WTC11 (cell line): ENCODE data around the gene LONP2. TPM values are rescaled to one million over a fixed set of nuclear protein-coding genes. Genes with fewer than 3 reads are reported as not detected.

Experiments
- ATAC-seq: fragments of 200-7000 bp; cut with Tn5 transposase; 2 replicates; pipeline ENCODE4 v1.10.0; 2021; ENCODE audit warnings: mild to moderate bottlenecking, moderate library complexity
- CTCF ChIA-PET: fragments of 300-600 bp; sonication (Branson Sonifier 250); formaldehyde crosslinking; loops from one replicate; lab custom pipeline; 2021; ENCODE audit warnings: antibody characterized with exemption; lab: Charles Lee
- POLR2A ChIA-PET: fragments of 350-600 bp; sonication (Branson Sonifier 250); formaldehyde crosslinking; loops from one replicate; lab custom pipeline; 2021; ENCODE audit warnings: antibody characterized with exemption; lab: Charles Lee
- DNase-seq: peaks from one replicate; pipeline ENCODE4 v3.0.0; 2021; ENCODE audit warnings: low spot score
- H3K27ac Mint-ChIP-seq: 2 replicates; pipeline ENCODE4 v1.8.0; 2021; ENCODE audit warnings: mixed read lengths
- H3K27me3 Mint-ChIP-seq: 2 replicates; pipeline ENCODE4 v1.8.0; 2021; ENCODE audit warnings: low read depth, mild to moderate bottlenecking, moderate library complexity, mixed read lengths
- H3K36me3 Mint-ChIP-seq: 2 replicates; pipeline ENCODE4 v1.8.0; 2021; ENCODE audit warnings: mixed read lengths
- H3K4me1 Mint-ChIP-seq: 2 replicates; pipeline ENCODE4 v1.8.0; 2022; ENCODE audit warnings: mixed read lengths
- H3K4me3 Mint-ChIP-seq: 2 replicates; pipeline ENCODE4 v1.8.0; 2021; ENCODE audit warnings: mild to moderate bottlenecking, moderate library complexity, mixed read lengths
- H3K9me3 Mint-ChIP-seq: 2 replicates; pipeline ENCODE4 v1.8.0; 2021; ENCODE audit warnings: mixed read lengths
- ATF2 ChIP-seq: sonication (generic); formaldehyde crosslinking; IDR thresholded peaks from 2 replicates; pipeline ENCODE4 v1.8.1; 2022; ENCODE audit warnings: low read depth, missing genetic modification reagents, borderline replicate concordance
- CDX4 ChIP-seq: fragments of 250-450 bp; sonication (Bioruptor Pico); IDR thresholded peaks from 2 replicates; pipeline ENCODE4 v1.9.0; 2021; ENCODE audit warnings: moderate library complexity, mild to moderate bottlenecking, inconsistent platforms, borderline replicate concordance
- CTCF ChIP-seq: fragments of 200-600 bp; IDR thresholded peaks from 2 replicates; pipeline ENCODE4 v1.8.0; 2022; ENCODE audit warnings: antibody characterized with exemption
- ESRRA ChIP-seq: sonication (generic); formaldehyde crosslinking; IDR thresholded peaks from 2 replicates; pipeline ENCODE4 v1.8.1; 2022; ENCODE audit warnings: mild to moderate bottlenecking, missing genetic modification reagents, borderline replicate concordance
- FOXJ3 ChIP-seq: sonication (generic); formaldehyde crosslinking; IDR thresholded peaks from 2 replicates; pipeline ENCODE4 v1.9.0; 2021; ENCODE audit warnings: missing genetic modification reagents, mild to moderate bottlenecking, borderline replicate concordance
- FOXK1 ChIP-seq: sonication (generic); formaldehyde crosslinking; IDR thresholded peaks from 2 replicates; pipeline ENCODE4 v1.8.0; 2022; ENCODE audit warnings: mild to moderate bottlenecking, moderate library complexity, missing genetic modification reagents
- GTF2I ChIP-seq: fragments of 250-450 bp; sonication (Bioruptor Pico); conservative IDR thresholded peaks from 2 replicates; pipeline ENCODE4 v1.4.0; 2021; ENCODE audit warnings: mild to moderate bottlenecking
- NFATC4 ChIP-seq: fragments of 250-450 bp; sonication (Bioruptor Pico); IDR thresholded peaks from 2 replicates; pipeline ENCODE4 v1.9.0; 2021; ENCODE audit warnings: mild to moderate bottlenecking
- NFE2L1 ChIP-seq: sonication (generic); formaldehyde crosslinking; IDR thresholded peaks from 2 replicates; pipeline ENCODE4 v1.8.1; 2023; ENCODE audit warnings: missing genetic modification reagents
- PREB ChIP-seq: sonication (generic); formaldehyde crosslinking; IDR thresholded peaks from 2 replicates; pipeline ENCODE4 v1.8.1; 2022; ENCODE audit warnings: mild to moderate bottlenecking, missing genetic modification reagents, moderate library complexity, borderline replicate concordance
- SP1 ChIP-seq: sonication (generic); formaldehyde crosslinking; conservative IDR thresholded peaks from 2 replicates; pipeline ENCODE4 v1.8.1; 2022; ENCODE audit warnings: missing genetic modification reagents
- TCF7 ChIP-seq: sonication (generic); formaldehyde crosslinking; IDR thresholded peaks from 2 replicates; pipeline ENCODE4 v1.8.0; 2022; ENCODE audit warnings: mild to moderate bottlenecking, low read depth, missing genetic modification reagents, moderate library complexity
- TEAD1 ChIP-seq: sonication (generic); formaldehyde crosslinking; IDR thresholded peaks from 2 replicates; pipeline ENCODE4 v1.8.0; 2022; ENCODE audit warnings: mild to moderate bottlenecking, missing genetic modification reagents
- TEAD4 ChIP-seq: sonication (generic); formaldehyde crosslinking; IDR thresholded peaks from 2 replicates; pipeline ENCODE4 v1.8.0; 2022; ENCODE audit warnings: mild to moderate bottlenecking, missing genetic modification reagents
- USF1 ChIP-seq: sonication (generic); formaldehyde crosslinking; IDR thresholded peaks from 2 replicates; pipeline ENCODE4 v1.8.0; 2022; ENCODE audit warnings: mild to moderate bottlenecking, missing genetic modification reagents
- ZBTB43 ChIP-seq: sonication (generic); formaldehyde crosslinking; IDR thresholded peaks from 2 replicates; pipeline ENCODE4 v1.8.1; 2023; ENCODE audit warnings: mild to moderate bottlenecking, missing genetic modification reagents
- ZNF121 ChIP-seq: sonication (generic); formaldehyde crosslinking; IDR thresholded peaks from 2 replicates; pipeline ENCODE4 v1.8.0; 2023; ENCODE audit warnings: missing genetic modification reagents
- ZNF138 ChIP-seq: sonication (generic); formaldehyde crosslinking; conservative IDR thresholded peaks from 2 replicates; pipeline ENCODE4 v1.8.1; 2022; ENCODE audit warnings: mild to moderate bottlenecking, moderate library complexity, missing genetic modification reagents
- ZNF416 ChIP-seq: fragments of 250-450 bp; sonication (Bioruptor Pico); IDR thresholded peaks from 2 replicates; pipeline ENCODE4 v1.9.0; 2021; ENCODE audit warnings: mild to moderate bottlenecking, inconsistent platforms
- ZNF425 ChIP-seq: fragments of 250-450 bp; sonication (Bioruptor Pico); conservative IDR thresholded peaks from 2 replicates; pipeline ENCODE4 v1.9.0; 2021; ENCODE audit warnings: mild to moderate bottlenecking
- ZNF532 ChIP-seq: fragments of 250-450 bp; sonication (Bioruptor Pico); IDR thresholded peaks from 2 replicates; pipeline ENCODE4 v1.9.0; 2021; ENCODE audit warnings: mild to moderate bottlenecking, borderline replicate concordance
- total RNA-seq: library from RNA; stranded (reverse); gene quantifications from 3 replicates; pipeline ENCODE4 v1.2.3, GENCODE V29; 2021

The LONP2 gene
- total RNA-seq, 1 experiment from 2014 or later = 28.4 TPM

GRCh38 chr16:48361012-48361411, 116.9 kb downstream of the LONP2 start:
- no peak for TF ChIP-seq USF1 (CRISPR knock-in tag)
- no peak for TF ChIP-seq ATF2 (CRISPR knock-in tag)
- TF ChIP-seq, all 79 proteins: peak for 0
- H3K27ac Mint-ChIP-seq = no peak overlapping the region
- ATAC-seq = no peak
- POLR2A ChIA-PET = no interaction called here
- H3K27me3 Mint-ChIP-seq = no peaks in the 10 kb centered on the region
- peaks cover 32% of the 10 kb centered on the region for H3K4me1 Mint-ChIP-seq
- no peak overlapping the region for H3K4me3 Mint-ChIP-seq
- H3K36me3 Mint-ChIP-seq = peaks cover 6% of the 10 kb centered on the region
- no peaks in the 10 kb centered on the region for H3K9me3 Mint-ChIP-seq
- DNase-seq = no peak
- CTCF ChIA-PET = interaction anchor here (0.8 kb wide), 1 partner anchor 269 kb away, joined by 3 read pairs; no protein-coding TSS in a partner anchor

GRCh38 chr16:48361540-48362144, 117.5 kb downstream of the LONP2 start:
- peaks cover 35% of the 10 kb centered on the region for H3K4me1 Mint-ChIP-seq
- POLR2A ChIA-PET = no interaction called here
- H3K27me3 Mint-ChIP-seq = no peaks in the 10 kb centered on the region

More at GRCh38 chr16:48361540-48362144, 117.5 kb downstream of the LONP2 start:
- Mint-ChIP-seq H3K27ac (peak overlapping the region; percentile 57; the same call in 1 of the 2 replicates), H3K4me3 (no peak overlapping the region), H3K9me3 (no peaks in the 10 kb centered on the region), H3K36me3 (peaks cover 6% of the 10 kb centered on the region)
- TF ChIP-seq TEAD1 (CRISPR knock-in tag) = no peak
- TF ChIP-seq CDX4 = no peak
- no peak for TF ChIP-seq ZNF425 (CRISPR knock-in tag)
- TF ChIP-seq SP1 = no peak
- no peak for TF ChIP-seq FOXK1 (CRISPR knock-in tag)
- TF ChIP-seq ZNF416 = no peak
- no peak for TF ChIP-seq PREB (CRISPR knock-in tag)
- TF ChIP-seq FOXJ3 (CRISPR knock-in tag) = no peak
- no peak for TF ChIP-seq ESRRA (CRISPR knock-in tag)
- TF ChIP-seq ZNF138 (CRISPR knock-in tag) = no peak
- no peak for TF ChIP-seq TEAD4
- TF ChIP-seq GTF2I (CRISPR knock-in tag) = no peak
- no peak for TF ChIP-seq ZBTB43 (CRISPR knock-in tag)
- TF ChIP-seq NFE2L1 (CRISPR knock-in tag) = no peak
- no peak for TF ChIP-seq NFATC4
- TF ChIP-seq CTCF = no peak
- TF ChIP-seq TCF7 (CRISPR knock-in tag) = no peak
- TF ChIP-seq ZNF121 (CRISPR knock-in tag) = no peak
- TF ChIP-seq ZNF532 (CRISPR knock-in tag) = no peak
- CTCF ChIA-PET = interaction anchor here (0.8 kb wide), 2 partner anchors 262 to 269 kb away, joined by 3 read pairs; no protein-coding TSS in a partner anchor
- DNase-seq (no peak), ATAC-seq (no peak)
